GM12878 (cell line): ENCODE results near the gene TECR. TPM values are rescaled to one million over a fixed set of nuclear protein-coding genes. Genes with fewer than 3 reads are reported as not detected.

ENCODE experiments used
- ATAC-seq: fragments of 200-7000 bp; cut with Tn5 transposase; 3 replicates; pipeline ENCODE4 v1.9.1; 2020; ENCODE audit warnings: mild to moderate bottlenecking, moderate library complexity
- BruUV-seq: library from RNA; stranded (reverse); fragments of 400-500 nt; replicated peaks from 2 replicates; lab custom pipeline; 2021; lab: Mats Ljungman, UMichigan
- CTCF ChIA-PET: fragments of 300-600 bp; sonication (Branson Sonifier 250); formaldehyde crosslinking; extraction: SDS; loops from one replicate; lab custom pipeline; 2021; ENCODE audit warnings: inconsistent platforms; lab: Yijun Ruan, JAX
- POLR2A ChIA-PET: fragments of 350-600 bp; formaldehyde crosslinking; extraction: SDS; loops from one replicate; lab custom pipeline; 2021; ENCODE audit warnings: inconsistent platforms; lab: Charles Lee
- RAD21 ChIA-PET: fragments of 300-600 bp; sonication (Branson Sonifier 250); formaldehyde crosslinking; loops from one replicate; lab custom pipeline; 2023; ENCODE audit warnings: antibody characterized with exemption; ENCODE audit not compliant: unreplicated experiment; lab: Charles Lee
- SMC1A ChIA-PET: fragments of 300-600 bp; sonication (Branson Sonifier 250); formaldehyde crosslinking; loops from one replicate; lab custom pipeline; 2023; ENCODE audit not compliant: unreplicated experiment, uncharacterized antibody; lab: Charles Lee
- DNase-seq: peaks from one replicate; pipeline ENCODE4 v3.0.0-alpha.2; 2011; ENCODE audit warnings: low read depth, low spot score
- FAIRE-seq: peaks from 3 replicates; lab custom pipeline; 2011; peaks lifted over from hg19 to GRCh38; lab: Jason Lieb, UNC
- H2AFZ ChIP-seq: 2 replicates; pipeline ENCODE4 v1.6.0; 2011; ENCODE audit warnings: low read depth, low read length, control low read depth; ENCODE audit not compliant: control insufficient read depth
- H3K27ac ChIP-seq: 2 replicates; pipeline ENCODE4 v1.5.1; 2011; ENCODE audit warnings: control low read depth; ENCODE audit not compliant: control insufficient read depth, insufficient read depth
- H3K27me3 ChIP-seq, 2 experiments: replicated peaks in 1 of 2; 2 replicates each; pipeline versions ENCODE4 v1.6.0 to v1.6.1; 2011; ENCODE audit warnings: low read length in 1 of 2; ENCODE audit not compliant: control insufficient read depth in 2 of 2, insufficient read depth in 2 of 2
- H3K36me3 ChIP-seq, 2 experiments: 2 replicates each; pipeline ENCODE4 v1.5.1; 2011; ENCODE audit warnings: low read length in 1 of 2; ENCODE audit not compliant: control insufficient read depth in 2 of 2, insufficient read depth in 2 of 2
- H3K4me1 ChIP-seq: 2 replicates; pipeline ENCODE4 v1.6.1; 2011; ENCODE audit warnings: mild to moderate bottlenecking, low read length, moderate library complexity, mixed read lengths; ENCODE audit not compliant: control insufficient read depth, insufficient read depth
- H3K4me2 ChIP-seq: 2 replicates; pipeline ENCODE4 v1.6.0; 2011; ENCODE audit warnings: control low read depth; ENCODE audit not compliant: control insufficient read depth, insufficient read depth
- H3K4me3 ChIP-seq: fragments of 200-600 bp; sonication (generic); 2 replicates; pipeline ENCODE4 v1.5.1; 2016
- H3K79me2 ChIP-seq: 2 replicates; pipeline ENCODE4 v1.6.0; 2011; ENCODE audit warnings: low read length; ENCODE audit not compliant: control insufficient read depth, insufficient read depth
- H3K9ac ChIP-seq: 2 replicates; pipeline ENCODE4 v1.8.0; 2011; ENCODE audit warnings: low read length, control low read depth, mixed read lengths; ENCODE audit not compliant: control insufficient read depth, insufficient read depth
- H3K9me3 ChIP-seq: replicated peaks from 3 replicates; pipeline ENCODE4 v1.5.1; 2011; ENCODE audit warnings: mild to moderate bottlenecking, low read length; ENCODE audit not compliant: control insufficient read depth, insufficient read depth
- H4K20me1 ChIP-seq: 2 replicates; pipeline ENCODE4 v1.6.0; 2011; ENCODE audit not compliant: control insufficient read depth, insufficient read depth
- ASH2L ChIP-seq: fragments of 300-600, 200-600 bp; sonication (generic); IDR thresholded peaks from 2 replicates; pipeline ENCODE4 v1.6.1; 2017; ENCODE audit warnings: low read depth, mild to moderate bottlenecking, borderline replicate concordance
- ATF7 ChIP-seq: fragments of 450-650 bp; IDR thresholded peaks from 2 replicates; pipeline ENCODE4 v1.6.1; 2016; ENCODE audit warnings: low read depth, mild to moderate bottlenecking
- CEBPB ChIP-seq, 2 experiments: fragments of 150-350 bp in 1 of 2; IDR thresholded peaks; 2 replicates each; pipeline ENCODE4 v1.6.1; 2012 to 2014; ENCODE audit warnings: low read depth in 2 of 2, low read length in 2 of 2, borderline replicate concordance in 1 of 2, inconsistent platforms in 1 of 2
- CREB1 ChIP-seq: IDR thresholded peaks from 2 replicates; pipeline ENCODE4 v1.6.1; 2012; ENCODE audit warnings: low read depth, mild to moderate bottlenecking, inconsistent platforms
- ETV6 ChIP-seq, 2 experiments: fragments of 450-650 bp in 1 of 2; IDR thresholded peaks in 1 of 2; conservative IDR thresholded peaks in 1 of 2; 2 replicates each; pipeline ENCODE4 v1.6.1; 2014; ENCODE audit warnings: antibody characterized with exemption in 1 of 2, borderline replicate concordance in 1 of 2, low read depth in 1 of 2, mild to moderate bottlenecking in 1 of 2, moderate library complexity in 1 of 2
- FOXM1 ChIP-seq: IDR thresholded peaks from 2 replicates; pipeline ENCODE4 v1.6.1; 2012; ENCODE audit warnings: low read depth, mild to moderate bottlenecking, inconsistent platforms, low read length, moderate library complexity
- MTA3 ChIP-seq: IDR thresholded peaks from 2 replicates; pipeline ENCODE4 v1.6.1; 2012; ENCODE audit warnings: low read length, inconsistent platforms, borderline replicate concordance
- MYC ChIP-seq: IDR thresholded peaks from 2 replicates; pipeline ENCODE4 v1.6.1; 2011; ENCODE audit warnings: mild to moderate bottlenecking, low read length, moderate library complexity, inconsistent platforms; ENCODE audit not compliant: insufficient read depth, insufficient replicate concordance, insufficient read length, severe bottlenecking
- POLR2AphosphoS5 ChIP-seq: IDR thresholded peaks from 2 replicates; pipeline ENCODE4 v1.6.1; 2011; ENCODE audit warnings: mild to moderate bottlenecking, low read length, inconsistent platforms
- STAT1 ChIP-seq: fragments of 450-650 bp; conservative IDR thresholded peaks from 2 replicates; pipeline ENCODE4 v1.6.1; 2014; ENCODE audit warnings: antibody characterized with exemption, mild to moderate bottlenecking
- TCF7 ChIP-seq: IDR thresholded peaks from 2 replicates; pipeline ENCODE4 v1.6.1; 2014; ENCODE audit warnings: antibody characterized with exemption, borderline replicate concordance
- ZNF24 ChIP-seq: fragments of 450-650 bp; IDR thresholded peaks from 2 replicates; pipeline ENCODE4 v1.6.1; 2017; ENCODE audit warnings: antibody characterized with exemption, mild to moderate bottlenecking
- ZZZ3 ChIP-seq: IDR thresholded peaks from 2 replicates; pipeline ENCODE4 v1.6.1; 2011; ENCODE audit warnings: low read depth; ENCODE audit not compliant: control insufficient read depth, insufficient read length
- WGBS: methylation state at CpG from one replicate; pipeline ENCODE4 v1.1.6; 2016; ENCODE audit warnings: low lambda C conversion rate; ENCODE audit not compliant: insufficient replicate concordance, insufficient coverage; ENCODE audit errors: missing lambda C conversion rate; 5-methylcytosine and 5-hydroxymethylcytosine counted together
- in situ Hi-C: fragments of 300-500 bp; cut with MboI; formaldehyde crosslinking; loops from 9 replicates; pipeline ENCODE4 v1.14.3; 2018; ENCODE audit warnings: mixed read lengths
- intact Hi-C: fragments of 100-400 bp; cut with micrococcal nuclease; formaldehyde crosslinking; loops from one replicate; pipeline ENCODE4 v1.14.2; 2022; ENCODE audit not compliant: unreplicated experiment
- polyA plus RNA-seq, 11 experiments: library from polyadenylated mRNA; depleted of rRNA in 4 of 11; unstranded in 6 of 11; stranded (reverse) in 5 of 11; fragments of >200 nt; fragmentation: Nextera tagmentation in 4 of 11; fragmentation: Illumina TruSeq in 1 of 11; extraction: Ambion mirVana in 4 of 11; extraction: Trizol in 1 of 11; gene quantifications; 1 replicate in 1 of 11; 2 replicates in 10 of 11; pipeline versions ENCODE4 v1.2.1 to v1.2.3, GENCODE V29; 2011 to 2016; ENCODE audit warnings: inconsistent platforms in 2 of 11, missing spikeins in 2 of 11, low read depth in 1 of 11
- total RNA-seq, 4 experiments: library from RNA; depleted of rRNA in 3 of 4; stranded (reverse); fragments of >200 nt in 3 of 4; fragmentation: Illumina TruSeq in 1 of 4; extraction: Trizol in 1 of 4; gene quantifications; 2 replicates each; pipeline versions ENCODE4 v1.2.1 to v1.2.3, GENCODE V29; 2013 to 2021
- TF ChIP-seq, protein P1 (sequence below): IDR thresholded peaks from 2 replicates; pipeline ENCODE4 v1.6.1; 2011; ENCODE audit warnings: borderline replicate concordance, low read depth, mild to moderate bottlenecking, moderate library complexity, mixed read lengths, low read length; ENCODE audit not compliant: insufficient read depth; ENCODE audit errors: extremely low read length
- TF ChIP-seq, protein P2 (sequence below): fragments of 450-650 bp; conservative IDR thresholded peaks from 2 replicates; pipeline ENCODE4 v1.6.1; 2017; ENCODE audit warnings: mild to moderate bottlenecking, moderate library complexity

Gene TECR
- total and polyA plus RNA-seq, 10 of the 15 experiments (the other 5 are each of a cell fraction or from before 2014, with no cell fraction given) = 9.6 to 157 (median 64.2) TPM

- Histone ChIP-seq H3K27ac (no peak overlapping the region), H4K20me1 (no peaks in the 10 kb centered on the region), H3K79me2 (peaks cover 2% of the 10 kb centered on the region; the same call in 1 of the 2 replicates), H3K4me2 (no peak overlapping the region), H3K9ac (no peak overlapping the region), H2AFZ (no peak overlapping the region), H3K27me3 (no peaks in the 10 kb centered on the region), H3K4me1 (peaks cover 15% of the 10 kb centered on the region), H3K36me3 (no peaks in the 10 kb centered on the region; a peak in 3 of 4 replicates), H3K4me3 (no peak overlapping the region), H3K9me3 (no peaks in the 10 kb centered on the region)
- ChIA-PET CTCF (interaction anchor here (1.2 to 5.1 kb wide), 2 partner anchors 20 to 134 kb away, joined by 3 to 51 read pairs; no protein-coding TSS in a partner anchor), RAD21 (no interaction called here), SMC1A (no interaction called here), POLR2A (interaction anchor here (1.4 kb wide), 1 partner anchor 35 kb away, joined by 4 read pairs; the partner anchor contains the start of gene DNAJB1)
- FAIRE-seq (no peak), DNase-seq (no peak), ATAC-seq (no peak)
- TF ChIP-seq, protein P1, sequence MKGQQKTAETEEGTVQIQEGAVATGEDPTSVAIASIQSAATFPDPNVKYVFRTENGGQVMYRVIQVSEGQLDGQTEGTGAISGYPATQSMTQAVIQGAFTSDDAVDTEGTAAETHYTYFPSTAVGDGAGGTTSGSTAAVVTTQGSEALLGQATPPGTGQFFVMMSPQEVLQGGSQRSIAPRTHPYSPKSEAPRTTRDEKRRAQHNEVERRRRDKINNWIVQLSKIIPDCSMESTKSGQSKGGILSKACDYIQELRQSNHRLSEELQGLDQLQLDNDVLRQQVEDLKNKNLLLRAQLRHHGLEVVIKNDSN = no peak
- TF ChIP-seq TCF7 (no peak), ASH2L (no peak), FOXM1 (no peak), ATF7 (no peak), ETV6 (conservative IDR thresholded peaks at IDR 0.05 in 1 of 2, IDR thresholded peaks at IDR 0.05 in 1 of 2; ENCODE audit: borderline replicate concordance in 1 of 2, low read depth in 1 of 2) (no peak), STAT1 (no peak), ZZZ3 (no peak), CEBPB (IDR thresholded peaks at IDR 0.05; ENCODE audit: borderline replicate concordance in 1 of 2, low read depth in 2 of 2, low read length in 2 of 2) (no peak), POLR2AphosphoS5 (no peak), MTA3 (no peak), ZNF24 (no peak), MYC (no peak), CREB1 (no peak)
- TF ChIP-seq, protein P2, sequence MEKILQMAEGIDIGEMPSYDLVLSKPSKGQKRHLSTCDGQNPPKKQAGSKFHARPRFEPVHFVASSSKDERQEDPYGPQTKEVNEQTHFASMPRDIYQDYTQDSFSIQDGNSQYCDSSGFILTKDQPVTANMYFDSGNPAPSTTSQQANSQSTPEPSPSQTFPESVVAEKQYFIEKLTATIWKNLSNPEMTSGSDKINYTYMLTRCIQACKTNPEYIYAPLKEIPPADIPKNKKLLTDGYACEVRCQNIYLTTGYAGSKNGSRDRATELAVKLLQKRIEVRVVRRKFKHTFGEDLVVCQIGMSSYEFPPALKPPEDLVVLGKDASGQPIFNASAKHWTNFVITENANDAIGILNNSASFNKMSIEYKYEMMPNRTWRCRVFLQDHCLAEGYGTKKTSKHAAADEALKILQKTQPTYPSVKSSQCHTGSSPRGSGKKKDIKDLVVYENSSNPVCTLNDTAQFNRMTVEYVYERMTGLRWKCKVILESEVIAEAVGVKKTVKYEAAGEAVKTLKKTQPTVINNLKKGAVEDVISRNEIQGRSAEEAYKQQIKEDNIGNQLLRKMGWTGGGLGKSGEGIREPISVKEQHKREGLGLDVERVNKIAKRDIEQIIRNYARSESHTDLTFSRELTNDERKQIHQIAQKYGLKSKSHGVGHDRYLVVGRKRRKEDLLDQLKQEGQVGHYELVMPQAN = no peak
- 85% methylated on average over 35 of the region's 35 CpGs for WGBS
- in situ Hi-C loops (no loop called here), intact Hi-C loops (no loop called here)
- BruUV-seq = no TSS peak
Measured at GRCh38 chr19:14553042-14553938, 23.9 kb downstream of the TECR start.
